Mononuclear cell (primary cell): Measurements from ENCODE around the gene EARS2. TPM values are rescaled to one million over a fixed set of nuclear protein-coding genes. Genes with fewer than 3 reads are reported as not detected.
"Not testable (repeated sequence)": the region's sequence is repeated elsewhere in the genome, so short reads cannot be mapped to it uniquely, and the experiment has no call there.

Experiments
- H3K27me3 ChIP-seq: 2 replicates; pipeline ENCODE4 v1.6.0; 2011; ENCODE audit warnings: low read length, control low read depth; ENCODE audit not compliant: insufficient read depth
- H3K4me1 ChIP-seq: 2 replicates; pipeline ENCODE4 v1.5.1; 2011; ENCODE audit warnings: mild to moderate bottlenecking, low read length, control low read depth; ENCODE audit not compliant: insufficient read depth
- H3K4me3 ChIP-seq: 2 replicates; pipeline ENCODE4 v1.5.1; 2011; ENCODE audit warnings: mild to moderate bottlenecking, low read length, moderate library complexity
- H3K9me3 ChIP-seq: 2 replicates; pipeline ENCODE4 v1.5.1; 2011; ENCODE audit warnings: low read depth, mild to moderate bottlenecking, control low read depth, low read length
- total RNA-seq: library from RNA; depleted of rRNA; stranded (reverse); fragments of >200 nt; gene quantifications from one replicate; pipeline ENCODE4 v1.2.3, GENCODE V29; 2012

The EARS2 gene
- total RNA-seq, 1 donor, result 9.1 TPM

- Histone ChIP-seq H3K9me3 (no peaks in the 10 kb centered on the region), H3K4me3 (no peak overlapping the region), H3K27me3 (no peaks in the 10 kb centered on the region), H3K4me1 (peaks cover 44% of the 10 kb centered on the region)
Measured at GRCh38 chr16:23523321-23523720, 33.8 kb downstream of the EARS2 start.

- no peaks in the 10 kb centered on the region for H3K27me3 ChIP-seq
- H3K9me3 ChIP-seq, result no peaks in the 10 kb centered on the region
- H3K4me1 ChIP-seq, result peaks cover 50% of the 10 kb centered on the region
Measured at GRCh38 chr16:23521965-23522364, 35.2 kb downstream of the EARS2 start.

GRCh38 chr16:23521037-23521743 is 36.0 kb downstream of the EARS2 start:
- Histone ChIP-seq H3K4me3 (no peak overlapping the region), H3K9me3 (no peaks in the 10 kb centered on the region), H3K4me1 (peaks cover 58% of the 10 kb centered on the region), H3K27me3 (no peaks in the 10 kb centered on the region)

More at GRCh38 chr16:23521965-23522364, 35.2 kb downstream of the EARS2 start:
- H3K4me3 ChIP-seq, result no peak overlapping the region

GRCh38 chr16:23520500-23520899 is 36.6 kb downstream of the EARS2 start:
- H3K9me3 ChIP-seq, result no peaks in the 10 kb centered on the region
- H3K27me3 ChIP-seq, result no peaks in the 10 kb centered on the region
- no peak overlapping the region for H3K4me3 ChIP-seq
- H3K4me1 ChIP-seq, result peaks cover 65% of the 10 kb centered on the region

GRCh38 chr16:23519282-23519681 is 37.9 kb downstream of the EARS2 start:
- Histone ChIP-seq H3K4me3 (no peak overlapping the region), H3K27me3 (no peaks in the 10 kb centered on the region), H3K4me1 (peaks cover 76% of the 10 kb centered on the region), H3K9me3 (no peaks in the 10 kb centered on the region)

- Histone ChIP-seq H3K4me3 (no peak overlapping the region), H3K27me3 (no peaks in the 10 kb centered on the region), H3K4me1 (peaks cover 77% of the 10 kb centered on the region), H3K9me3 (no peaks in the 10 kb centered on the region)
Measured at GRCh38 chr16:23518435-23518891, 38.7 kb downstream of the EARS2 start.

GRCh38 chr16:23516366-23517137 is 40.6 kb downstream of the EARS2 start:
- peaks cover 71% of the 10 kb centered on the region for H3K4me1 ChIP-seq

GRCh38 chr16:23515881-23516280 is 41.3 kb downstream of the EARS2 start:
- no peak overlapping the region for H3K4me3 ChIP-seq
- H3K27me3 ChIP-seq, result no peaks in the 10 kb centered on the region
- H3K4me1 ChIP-seq, result peaks cover 65% of the 10 kb centered on the region
- no peaks in the 10 kb centered on the region for H3K9me3 ChIP-seq

More at GRCh38 chr16:23516366-23517137, 40.6 kb downstream of the EARS2 start:
- Histone ChIP-seq H3K4me3 (no peak overlapping the region), H3K9me3 (no peaks in the 10 kb centered on the region), H3K27me3 (no peaks in the 10 kb centered on the region)

- H3K27me3 ChIP-seq, result no peaks in the 10 kb centered on the region
- H3K9me3 ChIP-seq, result no peaks in the 10 kb centered on the region
- peaks cover 56% of the 10 kb centered on the region for H3K4me1 ChIP-seq
- no peak overlapping the region for H3K4me3 ChIP-seq
Measured at GRCh38 chr16:23514381-23515152, 42.6 kb downstream of the EARS2 start.

- Histone ChIP-seq H3K27me3 (no peaks in the 10 kb centered on the region), H3K9me3 (no peaks in the 10 kb centered on the region), H3K4me3 (no peak overlapping the region), H3K4me1 (peaks cover 56% of the 10 kb centered on the region)
Measured at GRCh38 chr16:23512168-23512695, 44.9 kb downstream of the EARS2 start.

- Histone ChIP-seq H3K27me3 (no peaks in the 10 kb centered on the region), H3K9me3 (no peaks in the 10 kb centered on the region), H3K4me3 (no peak overlapping the region), H3K4me1 (peaks cover 57% of the 10 kb centered on the region)
Measured at GRCh38 chr16:23511731-23512130, 45.4 kb downstream of the EARS2 start.

- H3K9me3 ChIP-seq, H3K27me3 ChIP-seq: not testable (repeated sequence)
- Histone ChIP-seq H3K4me1 (peaks cover 57% of the 10 kb centered on the region), H3K4me3 (peak overlapping the region; percentile 70)
Measured at GRCh38 chr16:23510915-23511270, 46.3 kb downstream of the EARS2 start.

- no peaks in the 10 kb centered on the region for H3K27me3 ChIP-seq
- H3K9me3 ChIP-seq, result no peaks in the 10 kb centered on the region
- peaks cover 57% of the 10 kb centered on the region for H3K4me1 ChIP-seq
- H3K4me3 ChIP-seq, result peak within 1 kb of the TSS; percentile 70
Measured at GRCh38 chr16:23510164-23510914, 46.8 kb downstream of the EARS2 start, which contains the start of gene GGA2. TSS of gene GGA2 (minus strand) at chr16:23510494. CDS start at chr16:23510411, 83 bp downstream.

GRCh38 chr16:23509782-23510163 is 47.4 kb downstream of the EARS2 start:
- Histone ChIP-seq H3K9me3 (no peaks in the 10 kb centered on the region), H3K4me3 (peak overlapping the region; percentile 70), H3K4me1 (peaks cover 58% of the 10 kb centered on the region), H3K27me3 (no peaks in the 10 kb centered on the region)
